GM12874 (cell line): ENCODE measurements around the gene CNBP.

ENCODE experiments used
- TF ChIP-seq, protein P1 (sequence below): IDR thresholded peaks from 2 replicates; pipeline ENCODE4 v1.5.1; 2011; ENCODE audit warnings: low read depth, mild to moderate bottlenecking, control low read depth, low read length, moderate library complexity; ENCODE audit not compliant: insufficient read depth

CNBP gene

DNA sequence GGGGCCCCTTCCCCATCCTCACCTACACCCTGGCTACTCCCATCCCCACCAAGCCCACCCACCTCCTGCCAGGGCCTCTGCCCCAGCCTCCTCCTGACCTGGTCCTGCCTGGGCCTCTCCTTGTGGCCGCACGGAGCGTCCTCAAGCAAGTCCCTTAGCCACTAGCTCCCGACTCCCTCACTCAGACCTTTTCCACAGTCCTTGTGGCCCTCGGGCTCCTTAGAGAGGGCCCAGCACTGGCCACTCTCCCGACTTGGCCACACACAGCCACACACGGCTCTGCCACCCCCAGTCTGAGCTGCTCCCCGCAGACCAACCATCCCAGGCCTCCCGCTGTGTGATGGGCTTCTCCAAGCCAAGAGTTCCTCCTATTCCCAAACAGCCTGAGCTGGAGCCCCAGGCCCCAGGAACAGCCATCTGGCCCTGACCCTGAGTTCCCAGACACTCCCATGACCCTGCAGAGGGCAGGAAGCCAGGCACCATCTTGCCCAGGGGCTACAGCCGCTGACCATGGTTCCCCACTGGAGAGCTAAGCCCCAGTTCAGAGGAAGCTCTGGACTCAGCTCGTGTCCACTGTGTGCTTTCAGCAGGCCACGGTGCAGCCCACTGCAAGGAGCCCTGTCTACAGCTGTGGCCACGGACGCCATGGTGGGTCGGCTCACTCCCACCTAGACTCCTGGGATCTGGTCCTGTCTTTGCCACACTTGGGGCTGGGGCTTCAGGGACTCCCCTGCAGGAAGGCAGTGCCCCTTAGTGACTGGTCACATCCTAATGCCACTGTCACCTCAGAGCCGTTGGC lies 55.1 kb downstream of the CNBP start:
- TF ChIP-seq, protein P1, sequence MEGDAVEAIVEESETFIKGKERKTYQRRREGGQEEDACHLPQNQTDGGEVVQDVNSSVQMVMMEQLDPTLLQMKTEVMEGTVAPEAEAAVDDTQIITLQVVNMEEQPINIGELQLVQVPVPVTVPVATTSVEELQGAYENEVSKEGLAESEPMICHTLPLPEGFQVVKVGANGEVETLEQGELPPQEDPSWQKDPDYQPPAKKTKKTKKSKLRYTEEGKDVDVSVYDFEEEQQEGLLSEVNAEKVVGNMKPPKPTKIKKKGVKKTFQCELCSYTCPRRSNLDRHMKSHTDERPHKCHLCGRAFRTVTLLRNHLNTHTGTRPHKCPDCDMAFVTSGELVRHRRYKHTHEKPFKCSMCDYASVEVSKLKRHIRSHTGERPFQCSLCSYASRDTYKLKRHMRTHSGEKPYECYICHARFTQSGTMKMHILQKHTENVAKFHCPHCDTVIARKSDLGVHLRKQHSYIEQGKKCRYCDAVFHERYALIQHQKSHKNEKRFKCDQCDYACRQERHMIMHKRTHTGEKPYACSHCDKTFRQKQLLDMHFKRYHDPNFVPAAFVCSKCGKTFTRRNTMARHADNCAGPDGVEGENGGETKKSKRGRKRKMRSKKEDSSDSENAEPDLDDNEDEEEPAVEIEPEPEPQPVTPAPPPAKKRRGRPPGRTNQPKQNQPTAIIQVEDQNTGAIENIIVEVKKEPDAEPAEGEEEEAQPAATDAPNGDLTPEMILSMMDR, result no peak

DNA sequence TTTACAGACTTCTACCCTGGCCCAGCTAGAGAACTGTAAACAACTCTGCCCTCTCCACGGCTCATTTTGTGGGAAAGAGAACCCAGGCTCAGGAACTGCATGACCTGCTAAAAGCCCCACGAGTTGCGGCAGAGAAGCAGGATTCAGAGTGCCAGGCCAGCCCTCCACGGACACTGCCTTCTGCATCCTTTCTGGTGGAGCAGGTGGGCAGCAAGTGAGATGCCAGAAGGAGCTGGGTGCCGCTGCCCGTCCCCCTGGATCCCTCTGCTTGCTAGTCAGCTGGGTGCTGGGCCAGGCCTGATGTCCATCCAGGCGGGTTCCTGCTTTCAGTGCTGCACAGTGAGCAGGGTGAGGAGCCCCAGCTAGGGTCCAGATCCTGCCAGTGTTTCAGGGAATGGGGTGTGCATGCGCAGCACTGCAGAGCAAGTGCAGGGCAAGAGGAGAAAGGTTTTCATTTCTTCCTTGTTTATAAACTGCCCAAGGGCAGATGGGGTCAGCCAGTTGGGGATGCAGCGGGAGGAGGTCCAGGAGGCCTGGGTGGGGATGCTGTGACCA lies 56.9 kb downstream of the CNBP start:
- TF ChIP-seq, protein P1, result no peak

DNA sequence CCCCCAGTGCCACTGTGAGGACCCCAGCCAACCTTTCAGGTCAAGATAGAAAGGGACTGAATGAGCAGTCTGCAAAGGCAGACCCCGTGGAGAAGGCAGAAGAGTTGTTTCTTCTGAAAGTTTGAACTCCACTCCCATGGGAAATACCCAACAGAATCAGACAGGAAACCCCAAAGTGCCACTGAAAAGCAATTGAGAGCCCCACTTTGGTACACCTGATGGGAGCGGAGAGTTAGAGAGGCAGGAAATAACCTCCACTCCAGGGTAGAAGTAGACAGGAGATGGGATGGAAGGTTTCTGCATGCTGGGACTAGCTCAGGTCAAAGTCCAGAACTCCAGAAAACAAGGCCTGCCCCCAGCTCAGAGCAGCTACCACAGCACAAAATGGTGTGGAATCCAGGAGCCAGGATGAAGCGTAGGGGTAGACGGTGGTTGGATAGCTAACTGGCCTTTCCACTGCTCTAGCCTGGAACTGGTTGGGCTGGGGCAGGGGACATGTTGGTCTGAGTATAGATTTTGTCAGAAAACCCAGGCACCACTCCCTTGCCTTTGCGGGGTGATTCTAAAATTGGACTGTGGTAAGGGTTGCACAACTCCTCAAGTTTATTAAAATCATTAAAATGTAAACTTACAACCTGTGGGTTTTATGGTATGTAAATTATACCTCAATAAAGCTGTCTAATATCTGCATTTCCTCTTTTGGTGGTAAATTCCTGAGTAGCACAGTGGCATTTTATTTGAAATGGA lies 60.2 kb downstream of the CNBP start:
- TF ChIP-seq, protein P1, result no peak

DNA sequence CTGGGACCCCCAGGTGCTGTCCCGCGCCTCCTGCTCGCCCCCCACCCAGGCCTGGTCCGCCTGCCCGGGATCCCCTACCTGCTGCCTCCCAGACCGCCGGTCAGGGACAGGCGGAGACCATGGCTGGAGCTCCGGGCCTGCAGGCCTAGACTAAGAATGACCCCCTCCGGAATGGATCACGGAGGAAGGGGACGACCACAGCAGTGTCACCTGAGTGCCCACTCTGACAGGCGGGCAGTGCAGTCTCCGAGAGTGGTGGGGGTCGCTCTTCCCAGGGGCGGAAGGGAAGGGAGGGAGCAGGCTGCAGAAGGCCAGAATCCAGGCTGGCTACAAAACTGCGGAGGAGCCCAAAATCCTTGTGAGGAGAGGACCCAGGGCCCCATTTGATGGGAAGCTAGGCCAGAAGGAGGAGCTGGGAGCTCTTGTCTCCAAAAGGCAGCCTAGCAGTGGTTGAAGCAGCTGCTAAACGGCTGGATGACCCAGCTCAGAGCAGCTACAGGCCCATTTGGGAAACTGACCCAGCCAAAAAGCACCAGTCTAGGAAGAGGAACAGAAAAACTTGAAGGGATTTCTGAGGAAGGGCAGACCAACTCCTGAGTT lies 61.2 kb downstream of the CNBP start:
- TF ChIP-seq, protein P1, result no peak

DNA sequence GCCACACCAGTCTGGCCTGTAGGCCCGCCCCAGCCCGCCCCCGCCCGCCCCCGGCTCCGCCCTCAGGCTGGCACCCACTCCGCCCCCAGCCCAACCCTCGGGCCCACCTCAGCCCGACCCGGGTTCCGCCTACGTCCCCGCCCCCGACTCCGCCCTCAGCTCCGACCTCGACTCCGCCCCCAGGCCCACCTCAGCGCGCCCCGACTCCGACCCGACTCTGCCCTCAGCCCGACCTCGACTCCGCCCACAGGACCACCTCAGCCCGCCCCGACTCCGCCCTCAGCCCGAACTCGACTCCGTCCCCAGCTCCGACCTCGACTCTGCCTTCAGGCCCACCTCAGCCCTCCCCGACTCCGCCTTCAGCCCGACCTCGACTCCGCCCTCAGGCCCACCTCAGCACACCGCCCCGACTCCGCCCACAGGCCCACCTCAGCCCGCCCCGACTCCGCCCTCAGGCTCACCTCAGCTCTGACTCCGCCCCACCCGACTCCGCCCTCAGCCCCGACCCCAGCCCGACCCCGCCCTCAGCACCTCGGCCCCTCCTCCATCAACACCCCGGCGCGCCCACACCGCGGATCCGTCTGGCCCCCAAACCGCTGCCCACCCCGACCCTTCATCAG lies 61.8 kb downstream of the CNBP start, which contains the start of gene RAB43:
Gene RAB43 (minus strand): TSS at position 13 of the 620 bp plus-strand sequence. CDS start 315 bp downstream, outside the sequence.
- TF ChIP-seq, protein P1, result no peak

DNA sequence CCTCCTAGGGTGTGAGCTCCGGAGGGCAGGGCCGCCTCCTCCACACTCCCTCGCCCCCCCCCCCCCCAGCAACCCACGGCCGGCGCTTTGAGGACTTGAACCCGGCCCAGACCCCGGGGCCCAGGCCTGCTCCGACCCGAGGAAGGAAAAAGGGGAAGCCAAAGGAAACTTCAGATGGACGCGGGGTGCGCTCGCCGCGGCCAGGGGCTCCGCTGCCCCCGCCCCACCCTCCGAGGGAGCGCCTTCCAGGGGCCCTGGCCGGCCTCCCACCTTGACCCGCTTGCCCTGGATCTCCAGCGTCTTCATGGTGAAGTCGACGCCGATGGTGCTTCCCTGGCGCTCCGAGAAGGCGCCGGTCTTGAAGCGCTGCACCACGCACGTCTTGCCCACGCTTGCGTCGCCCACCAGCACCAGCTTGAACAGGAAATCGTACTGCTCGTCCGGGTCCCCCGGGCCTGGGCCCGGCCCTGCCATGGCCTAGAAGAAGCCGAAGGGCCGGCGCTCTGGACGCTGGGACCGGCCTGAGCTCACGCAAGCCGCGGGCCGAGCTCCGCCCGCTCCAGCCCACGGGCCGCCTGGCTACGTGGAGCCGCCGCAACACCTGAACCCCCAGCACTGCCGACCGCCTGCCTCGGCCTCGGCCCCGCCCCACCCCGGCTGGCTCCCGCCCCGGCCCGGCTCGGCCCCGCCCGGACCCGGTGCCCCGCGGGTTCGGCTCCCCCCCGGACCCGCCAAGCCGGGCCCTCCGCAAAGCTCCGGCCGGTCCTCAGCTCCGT lies 62.5 kb downstream of the CNBP start:
- TF ChIP-seq, protein P1, result no peak
